HUDEP-2 (cell line): Measurements from ENCODE around the gene HTR3E.
A peak's percentile ranks its signal among the peaks of the same experiment; 100 is the strongest.
"Not testable (repeated sequence)": the region's sequence is repeated elsewhere in the genome, so short reads cannot be mapped to it uniquely, and the experiment has no call there.

Source experiments
- DNase-seq, 76 experiments: peaks; one replicate each; lab custom pipeline; 2025; ENCODE audit not compliant: unreplicated experiment in 76 of 76; lab: John Stamatoyannopoulos, UW

HTR3E gene

GRCh38 chr3:184149770-184150169, 52.9 kb downstream of the HTR3E start:
- not testable (repeated sequence) for DNase-seq

- DNase-seq = peak in 16 of 76 experiments; percentile 8 to 51 (median 28)
Measured at GRCh38 chr3:184154885-184155643, 58.2 kb downstream of the HTR3E start, which contains the start of gene DVL3. Gene DVL3 (plus strand): TSS chr3:184155377. CDS start chr3:184155636, 259 bp downstream.

GRCh38 chr3:184155644-184156521, 59.0 kb downstream of the HTR3E start:
- DNase-seq = peak in 13 of 76 experiments; percentile 4 to 51 (median 30)

GRCh38 chr3:184156522-184156955, 59.7 kb downstream of the HTR3E start:
- DNase-seq = no peak
